Chondrocyte (in vitro differentiated cells): Measurements from ENCODE around the gene KPNA6. TPM values are rescaled to one million over a fixed set of nuclear protein-coding genes. Genes with fewer than 3 reads are reported as not detected.
"Not testable (repeated sequence)": the region's sequence is repeated elsewhere in the genome, so short reads cannot be mapped to it uniquely, and the experiment has no call there.

Experiments used
- DNase-seq: peaks from one replicate; pipeline ENCODE4 v3.0.0; 2021; ENCODE audit warnings: mixed read lengths, low spot score
- H3K27ac Mint-ChIP-seq: one replicate; pipeline ENCODE4 v1.8.0; 2021; ENCODE audit warnings: mild to moderate bottlenecking, moderate library complexity, mixed read lengths; ENCODE audit not compliant: unreplicated experiment
- H3K27me3 Mint-ChIP-seq: 2 replicates; pipeline ENCODE4 v1.8.0; 2021; ENCODE audit warnings: low read depth, mixed read lengths
- H3K36me3 Mint-ChIP-seq: 2 replicates; pipeline ENCODE4 v1.8.0; 2021; ENCODE audit warnings: low read depth, mixed read lengths
- H3K4me1 Mint-ChIP-seq: 2 replicates; pipeline ENCODE4 v1.8.0; 2021; ENCODE audit warnings: low read depth, mild to moderate bottlenecking, mixed read lengths
- H3K4me3 Mint-ChIP-seq: one replicate; pipeline ENCODE4 v1.8.0; 2021; ENCODE audit warnings: mild to moderate bottlenecking, moderate library complexity, mixed read lengths; ENCODE audit not compliant: unreplicated experiment
- H3K9me3 Mint-ChIP-seq: 2 replicates; pipeline ENCODE4 v1.8.0; 2021; ENCODE audit warnings: low read depth, mixed read lengths
- total RNA-seq: library from RNA; stranded (reverse); gene quantifications from 3 replicates; pipeline ENCODE4 v1.2.1, GENCODE V29; 2021
- TF ChIP-seq, protein P1 (sequence below): fragments of 200-600 bp; sonication (generic); IDR thresholded peaks from 2 replicates; pipeline ENCODE4 v1.5.0; 2021; ENCODE audit warnings: antibody characterized with exemption, mild to moderate bottlenecking, moderate library complexity

Gene KPNA6
- total RNA-seq, 1 donor from 2014 or later = 80.9 TPM

DNA sequence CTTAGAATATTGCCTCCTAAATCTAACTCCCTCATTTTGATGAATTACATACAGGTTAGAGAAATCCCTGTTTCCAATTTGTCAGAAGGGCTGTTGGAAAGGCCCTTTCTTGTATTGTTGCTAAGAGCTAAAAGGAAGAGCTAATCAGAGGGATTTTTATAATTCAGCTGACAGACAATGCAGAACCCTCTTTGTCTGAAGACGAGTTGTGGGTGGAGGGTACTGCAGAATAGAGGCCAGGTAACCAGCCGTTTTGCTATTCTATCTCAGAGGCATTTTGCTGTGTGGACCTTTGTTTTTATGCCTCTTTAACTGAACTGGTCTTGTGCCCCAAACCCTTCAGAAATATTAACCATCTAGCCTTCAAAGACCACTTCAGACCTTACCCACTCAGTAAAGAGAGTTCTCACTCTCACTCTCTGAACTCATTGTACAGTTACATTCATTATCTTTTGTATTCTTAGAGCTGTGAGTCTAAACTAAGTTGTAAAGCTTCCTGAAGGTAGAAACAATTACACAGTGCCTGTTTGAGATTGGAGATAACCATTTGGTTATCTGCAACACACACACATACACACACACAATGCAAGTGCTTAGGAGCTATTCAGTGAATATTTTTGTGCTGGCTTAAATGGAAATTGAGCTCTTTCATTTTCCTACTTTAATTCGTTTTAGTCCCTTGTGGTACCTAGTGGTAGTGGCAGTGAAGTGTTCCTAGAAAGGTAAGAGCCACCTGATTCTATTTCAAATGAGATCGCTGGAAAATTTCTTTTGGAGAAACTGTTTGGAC is 19.7 kb downstream of the KPNA6 start:
- TF ChIP-seq, protein P1, sequence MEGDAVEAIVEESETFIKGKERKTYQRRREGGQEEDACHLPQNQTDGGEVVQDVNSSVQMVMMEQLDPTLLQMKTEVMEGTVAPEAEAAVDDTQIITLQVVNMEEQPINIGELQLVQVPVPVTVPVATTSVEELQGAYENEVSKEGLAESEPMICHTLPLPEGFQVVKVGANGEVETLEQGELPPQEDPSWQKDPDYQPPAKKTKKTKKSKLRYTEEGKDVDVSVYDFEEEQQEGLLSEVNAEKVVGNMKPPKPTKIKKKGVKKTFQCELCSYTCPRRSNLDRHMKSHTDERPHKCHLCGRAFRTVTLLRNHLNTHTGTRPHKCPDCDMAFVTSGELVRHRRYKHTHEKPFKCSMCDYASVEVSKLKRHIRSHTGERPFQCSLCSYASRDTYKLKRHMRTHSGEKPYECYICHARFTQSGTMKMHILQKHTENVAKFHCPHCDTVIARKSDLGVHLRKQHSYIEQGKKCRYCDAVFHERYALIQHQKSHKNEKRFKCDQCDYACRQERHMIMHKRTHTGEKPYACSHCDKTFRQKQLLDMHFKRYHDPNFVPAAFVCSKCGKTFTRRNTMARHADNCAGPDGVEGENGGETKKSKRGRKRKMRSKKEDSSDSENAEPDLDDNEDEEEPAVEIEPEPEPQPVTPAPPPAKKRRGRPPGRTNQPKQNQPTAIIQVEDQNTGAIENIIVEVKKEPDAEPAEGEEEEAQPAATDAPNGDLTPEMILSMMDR = no peak
- peaks cover 3% of the 10 kb centered on the region for H3K4me1 Mint-ChIP-seq
- H3K36me3 Mint-ChIP-seq = no peaks in the 10 kb centered on the region
- no peak for DNase-seq
- H3K9me3 Mint-ChIP-seq = no peaks in the 10 kb centered on the region
- no peaks in the 10 kb centered on the region for H3K27me3 Mint-ChIP-seq
- H3K27ac Mint-ChIP-seq = peak overlapping the region; percentile 29
- H3K4me3 Mint-ChIP-seq = no peak overlapping the region

DNA sequence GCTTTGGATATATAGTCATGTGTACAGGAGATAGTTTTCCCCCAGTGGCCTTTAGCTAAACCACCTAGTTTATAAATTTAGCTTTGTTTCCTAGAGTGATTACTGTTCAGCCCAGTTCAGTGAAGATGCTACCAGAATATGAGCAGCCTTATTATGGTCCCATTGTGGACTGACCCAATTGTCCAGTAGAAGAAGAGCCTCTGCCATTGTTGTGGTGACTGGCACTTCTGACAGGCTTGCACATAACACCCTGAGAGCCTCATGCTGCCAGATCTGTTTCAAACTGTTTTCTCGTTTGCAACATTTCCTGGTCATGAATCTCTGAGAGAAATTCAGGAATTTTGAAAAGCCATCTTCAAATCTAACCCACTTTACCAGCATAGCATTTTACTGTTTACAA is 20.6 kb downstream of the KPNA6 start:
- Mint-ChIP-seq H3K4me1 (peaks cover 5% of the 10 kb centered on the region), H3K27me3 (no peaks in the 10 kb centered on the region), H3K27ac (no peak overlapping the region), H3K9me3 (no peaks in the 10 kb centered on the region), H3K4me3 (no peak overlapping the region), H3K36me3 (no peaks in the 10 kb centered on the region)
- DNase-seq = no peak
- TF ChIP-seq, protein P1 = no peak

DNA sequence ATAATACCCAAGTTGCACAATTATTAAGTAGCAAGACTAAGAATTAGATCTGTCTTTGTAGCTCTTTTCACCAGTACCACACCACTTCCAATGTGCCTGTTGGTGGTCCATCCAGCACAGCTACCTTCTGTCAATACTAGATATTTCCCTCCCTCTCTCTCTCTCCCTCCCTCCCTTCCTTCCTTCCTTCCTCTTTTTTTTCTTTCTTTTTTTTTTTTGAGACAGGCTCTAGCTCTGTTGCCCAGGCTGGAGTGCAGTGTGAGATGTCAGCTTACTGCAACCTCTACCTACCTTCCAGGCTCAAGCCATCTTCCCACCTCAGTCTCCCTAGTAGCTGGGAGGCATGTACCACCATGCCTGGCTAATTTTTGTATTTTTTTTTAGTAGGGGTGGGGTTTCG is 21.1 kb downstream of the KPNA6 start:
- H3K36me3 Mint-ChIP-seq = no peaks in the 10 kb centered on the region
- TF ChIP-seq, protein P1 = no peak
- peaks cover 8% of the 10 kb centered on the region for H3K4me1 Mint-ChIP-seq
- DNase-seq = no peak
- H3K27ac Mint-ChIP-seq = peak overlapping the region; percentile 12
- no peaks in the 10 kb centered on the region for H3K27me3 Mint-ChIP-seq
- H3K4me3 Mint-ChIP-seq = no peak overlapping the region
- H3K9me3 Mint-ChIP-seq = no peaks in the 10 kb centered on the region

DNA sequence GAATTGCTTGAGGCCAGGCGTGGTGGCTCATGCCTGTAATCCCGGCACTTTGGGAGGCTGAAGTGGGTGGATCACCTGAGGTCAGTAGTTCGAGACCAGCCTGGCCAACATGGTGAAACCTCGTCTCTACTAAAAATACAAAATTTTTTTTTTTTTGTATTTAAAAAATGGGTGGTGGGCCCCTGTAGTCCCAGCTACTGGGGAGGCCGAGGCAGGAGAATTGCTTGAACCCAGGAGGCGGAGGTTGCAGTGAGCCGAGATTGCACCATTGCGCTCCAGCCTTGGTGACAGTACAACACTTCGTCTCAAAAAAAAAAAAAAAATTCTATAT is 26.1 kb downstream of the KPNA6 start:
- not testable (repeated sequence) for H3K36me3 Mint-ChIP-seq, H3K9me3 Mint-ChIP-seq, H3K27me3 Mint-ChIP-seq, H3K4me3 Mint-ChIP-seq, DNase-seq
- peaks cover 24% of the 10 kb centered on the region for H3K4me1 Mint-ChIP-seq
- H3K27ac Mint-ChIP-seq = peak overlapping the region; percentile 92

DNA sequence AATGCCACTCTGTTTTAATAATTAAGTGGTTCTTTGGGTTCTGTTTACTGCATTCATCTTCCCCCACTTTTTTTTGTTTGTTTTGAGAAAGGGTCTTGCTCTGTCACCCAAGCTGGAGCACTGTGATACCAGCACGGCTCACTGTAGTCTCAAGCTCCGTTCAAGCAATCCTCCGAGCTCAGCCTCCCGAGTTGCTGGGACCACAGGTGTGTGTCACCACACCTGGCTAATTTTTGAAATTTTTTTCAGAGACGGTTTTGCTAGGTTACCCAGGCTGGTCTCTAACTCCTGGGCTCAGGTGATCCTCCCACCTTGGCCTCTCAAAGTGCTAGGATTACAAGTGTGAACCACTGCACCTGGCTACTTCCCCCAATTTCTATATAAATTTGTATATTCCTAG is 29.3 kb downstream of the KPNA6 start:
- no peak overlapping the region for H3K27ac Mint-ChIP-seq
- no peak for DNase-seq
- TF ChIP-seq, protein P1 = no peak
- no peaks in the 10 kb centered on the region for H3K9me3 Mint-ChIP-seq
- H3K27me3 Mint-ChIP-seq = no peaks in the 10 kb centered on the region
- no peak overlapping the region for H3K4me3 Mint-ChIP-seq
- peaks cover 33% of the 10 kb centered on the region for H3K4me1 Mint-ChIP-seq
- H3K36me3 Mint-ChIP-seq = peaks cover 1% of the 10 kb centered on the region

DNA sequence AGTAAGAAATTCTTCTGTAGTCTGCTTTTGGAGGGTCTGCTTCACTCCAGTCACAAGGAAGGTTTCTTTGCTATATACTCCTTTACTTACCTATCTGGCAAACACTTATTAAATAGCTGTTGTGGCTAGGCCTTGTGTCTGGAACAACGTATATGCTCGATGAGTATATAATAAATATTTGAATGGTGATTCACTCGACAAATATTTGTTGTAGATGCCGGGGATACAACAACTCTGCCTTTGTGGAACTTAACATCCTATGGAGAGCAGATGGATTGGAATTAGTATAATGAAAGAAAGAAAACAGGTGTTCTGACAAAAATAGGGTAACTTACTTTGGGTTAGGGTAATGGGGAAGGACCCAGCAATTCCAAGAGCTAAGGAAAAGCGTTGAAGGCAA is 31.1 kb downstream of the KPNA6 start:
- peaks cover 40% of the 10 kb centered on the region for H3K4me1 Mint-ChIP-seq
- no peaks in the 10 kb centered on the region for H3K9me3 Mint-ChIP-seq
- peak overlapping the region; percentile 79 for H3K27ac Mint-ChIP-seq
- H3K36me3 Mint-ChIP-seq = peaks cover 1% of the 10 kb centered on the region
- H3K4me3 Mint-ChIP-seq = no peak overlapping the region
- no peak for DNase-seq
- H3K27me3 Mint-ChIP-seq = no peaks in the 10 kb centered on the region
- TF ChIP-seq, protein P1 = no peak
